GM12873 (cell line): ENCODE measurements around the gene TTC34.

Experiments used
- TF ChIP-seq, protein P1 (sequence below): IDR thresholded peaks from 2 replicates; pipeline ENCODE4 v1.5.1; 2012; ENCODE audit warnings: low read depth, mild to moderate bottlenecking, moderate library complexity, low read length, control low read depth; ENCODE audit not compliant: insufficient read depth; ENCODE audit errors: missing control alignments

TTC34 gene

GRCh38 chr1:2814511-2815075, 13.1 kb upstream of the TTC34 start:
- TF ChIP-seq, protein P1, sequence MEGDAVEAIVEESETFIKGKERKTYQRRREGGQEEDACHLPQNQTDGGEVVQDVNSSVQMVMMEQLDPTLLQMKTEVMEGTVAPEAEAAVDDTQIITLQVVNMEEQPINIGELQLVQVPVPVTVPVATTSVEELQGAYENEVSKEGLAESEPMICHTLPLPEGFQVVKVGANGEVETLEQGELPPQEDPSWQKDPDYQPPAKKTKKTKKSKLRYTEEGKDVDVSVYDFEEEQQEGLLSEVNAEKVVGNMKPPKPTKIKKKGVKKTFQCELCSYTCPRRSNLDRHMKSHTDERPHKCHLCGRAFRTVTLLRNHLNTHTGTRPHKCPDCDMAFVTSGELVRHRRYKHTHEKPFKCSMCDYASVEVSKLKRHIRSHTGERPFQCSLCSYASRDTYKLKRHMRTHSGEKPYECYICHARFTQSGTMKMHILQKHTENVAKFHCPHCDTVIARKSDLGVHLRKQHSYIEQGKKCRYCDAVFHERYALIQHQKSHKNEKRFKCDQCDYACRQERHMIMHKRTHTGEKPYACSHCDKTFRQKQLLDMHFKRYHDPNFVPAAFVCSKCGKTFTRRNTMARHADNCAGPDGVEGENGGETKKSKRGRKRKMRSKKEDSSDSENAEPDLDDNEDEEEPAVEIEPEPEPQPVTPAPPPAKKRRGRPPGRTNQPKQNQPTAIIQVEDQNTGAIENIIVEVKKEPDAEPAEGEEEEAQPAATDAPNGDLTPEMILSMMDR, result no peak

GRCh38 chr1:2812939-2813653, 11.6 kb upstream of the TTC34 start:
- TF ChIP-seq, protein P1, result no peak

DNA sequence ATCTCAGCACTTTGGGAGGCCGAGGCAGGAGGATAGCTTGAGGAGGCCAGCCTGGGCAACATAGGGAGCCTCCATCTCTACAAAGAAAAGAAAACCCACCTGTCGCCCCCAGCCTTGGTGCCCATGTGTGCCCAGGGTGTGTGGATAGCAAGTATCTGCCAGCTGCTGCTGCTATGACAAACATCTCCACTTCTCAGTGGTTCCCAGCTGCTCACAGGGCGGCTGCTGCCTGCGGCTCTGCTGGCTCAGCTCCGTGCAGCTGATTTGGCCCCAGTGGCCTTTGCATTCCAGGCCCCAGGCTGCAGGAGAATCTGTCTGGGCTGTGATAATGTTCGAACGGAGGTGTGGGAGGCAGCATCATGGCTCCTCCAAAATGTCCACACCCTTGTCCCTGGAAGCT, 10.6 kb upstream of the TTC34 start:
- TF ChIP-seq, protein P1, result no peak

GRCh38 chr1:2811533-2811918, 10.0 kb upstream of the TTC34 start:
- TF ChIP-seq, protein P1, result no peak

DNA sequence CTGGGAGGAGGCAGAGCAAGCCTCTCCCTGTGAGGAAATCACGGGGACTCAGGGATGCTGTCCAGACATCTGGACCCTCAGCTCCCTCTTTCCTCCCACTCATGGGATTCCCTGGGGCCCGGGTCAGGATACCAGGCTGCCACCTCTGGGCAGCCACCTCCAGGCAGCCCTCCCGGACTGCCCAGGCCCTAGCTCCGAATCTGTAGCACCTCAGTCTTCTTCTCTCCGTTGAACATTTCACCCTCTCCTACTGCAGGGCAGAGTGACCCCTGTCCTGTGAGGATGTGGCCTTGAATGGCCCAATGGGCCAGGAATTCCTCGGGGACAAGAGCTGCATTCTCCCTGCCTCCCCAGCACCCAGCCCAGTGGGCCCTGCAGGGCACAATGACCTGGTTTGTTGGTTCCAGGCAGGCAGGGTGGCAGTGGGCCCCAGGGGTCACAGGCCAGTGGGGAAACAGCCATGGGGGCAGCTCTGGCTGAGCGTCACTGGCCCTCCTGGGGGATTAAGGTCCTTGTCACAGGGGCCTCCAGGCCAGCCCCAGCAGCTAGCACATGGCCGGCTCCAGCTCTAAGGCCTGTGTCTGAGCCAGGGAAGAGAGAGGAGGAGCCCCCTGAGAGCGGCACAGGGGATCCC, 9.5 kb upstream of the TTC34 start:
- TF ChIP-seq, protein P1, result no peak

DNA sequence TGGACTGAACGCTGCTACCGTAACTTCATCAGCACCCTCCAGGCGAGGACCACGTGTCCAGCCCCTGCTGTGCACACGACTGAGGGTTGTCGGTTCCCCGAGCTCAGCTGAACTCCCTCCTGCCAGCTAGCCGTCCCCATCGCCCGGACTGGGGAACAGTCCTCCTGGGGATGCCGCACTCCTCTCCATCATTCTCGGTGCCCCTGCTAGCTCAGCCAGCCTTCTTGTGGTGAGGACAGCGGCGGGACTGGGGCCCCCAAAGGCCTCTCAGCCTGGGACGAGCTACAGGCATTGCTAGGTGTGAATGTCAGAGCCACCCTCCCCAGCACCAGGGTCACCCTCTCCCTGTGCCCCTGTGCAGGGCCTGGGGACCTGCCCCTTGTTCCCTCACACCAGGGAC, 8.8 kb upstream of the TTC34 start:
- TF ChIP-seq, protein P1, result no peak

- TF ChIP-seq, protein P1, result no peak
Observed at GRCh38 chr1:2809656-2810055, 8.2 kb upstream of the TTC34 start.
